Epithelial cell of proximal tubule (primary cell): ENCODE results near the gene TVP23C. TPM values are rescaled to one million over a fixed set of nuclear protein-coding genes. Genes with fewer than 3 reads are reported as not detected.
A peak's percentile ranks its signal among the peaks of the same experiment; 100 is the strongest.
"Not testable (repeated sequence)": the region's sequence is repeated elsewhere in the genome, so short reads cannot be mapped to it uniquely, and the experiment has no call there.

Experiments used
- DNase-seq: peaks from one replicate; pipeline ENCODE4 v3.0.0-alpha.2; 2011; ENCODE audit warnings: low read depth
- H3K4me3 ChIP-seq: 2 replicates; pipeline ENCODE4 v1.5.1; 2011; ENCODE audit warnings: low read depth, mild to moderate bottlenecking, low read length
- total RNA-seq: library from RNA; depleted of rRNA; stranded (reverse); fragments of >200 nt; gene quantifications from 2 replicates; pipeline ENCODE4 v1.2.3, GENCODE V29; 2015
- TF ChIP-seq, protein P1 (sequence below): conservative IDR thresholded peaks from 2 replicates; pipeline ENCODE4 v1.5.1; 2012; ENCODE audit warnings: low read depth, mild to moderate bottlenecking, low read length

The TVP23C gene
- total RNA-seq, 1 donor from 2014 or later = 3.3 TPM

DNA sequence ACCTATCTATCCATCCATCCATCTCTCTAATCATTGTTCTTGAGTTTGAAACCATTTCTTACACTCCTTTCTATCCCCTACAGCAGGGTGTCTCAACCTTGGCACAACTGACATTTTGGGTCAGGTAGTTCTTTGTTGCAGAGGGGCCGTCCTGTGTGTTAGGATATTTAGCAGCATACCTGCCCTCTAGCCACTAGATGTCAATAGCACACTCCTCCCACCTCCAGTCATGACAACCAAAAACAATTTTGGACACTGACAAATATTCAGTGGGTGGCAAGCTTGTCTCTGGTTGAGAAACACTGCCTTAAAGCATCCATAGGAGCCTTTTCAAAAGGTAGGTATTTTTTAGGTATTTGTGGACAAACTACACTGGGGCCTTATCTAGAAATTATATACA lies 10.4 kb downstream of the TVP23C start:
- H3K4me3 ChIP-seq, DNase-seq: not testable (repeated sequence)
- TF ChIP-seq, protein P1, sequence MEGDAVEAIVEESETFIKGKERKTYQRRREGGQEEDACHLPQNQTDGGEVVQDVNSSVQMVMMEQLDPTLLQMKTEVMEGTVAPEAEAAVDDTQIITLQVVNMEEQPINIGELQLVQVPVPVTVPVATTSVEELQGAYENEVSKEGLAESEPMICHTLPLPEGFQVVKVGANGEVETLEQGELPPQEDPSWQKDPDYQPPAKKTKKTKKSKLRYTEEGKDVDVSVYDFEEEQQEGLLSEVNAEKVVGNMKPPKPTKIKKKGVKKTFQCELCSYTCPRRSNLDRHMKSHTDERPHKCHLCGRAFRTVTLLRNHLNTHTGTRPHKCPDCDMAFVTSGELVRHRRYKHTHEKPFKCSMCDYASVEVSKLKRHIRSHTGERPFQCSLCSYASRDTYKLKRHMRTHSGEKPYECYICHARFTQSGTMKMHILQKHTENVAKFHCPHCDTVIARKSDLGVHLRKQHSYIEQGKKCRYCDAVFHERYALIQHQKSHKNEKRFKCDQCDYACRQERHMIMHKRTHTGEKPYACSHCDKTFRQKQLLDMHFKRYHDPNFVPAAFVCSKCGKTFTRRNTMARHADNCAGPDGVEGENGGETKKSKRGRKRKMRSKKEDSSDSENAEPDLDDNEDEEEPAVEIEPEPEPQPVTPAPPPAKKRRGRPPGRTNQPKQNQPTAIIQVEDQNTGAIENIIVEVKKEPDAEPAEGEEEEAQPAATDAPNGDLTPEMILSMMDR = peak; percentile 12

- DNase-seq, H3K4me3 ChIP-seq: not testable (repeated sequence)
Measured at GRCh38 chr17:15549552-15549951, 13.7 kb downstream of the TVP23C start.

- DNase-seq = not testable (repeated sequence)
Measured at GRCh38 chr17:15546604-15547003, 16.7 kb downstream of the TVP23C start.

GRCh38 chr17:15540371-15541219 lies 22.7 kb downstream of the TVP23C start:
- not testable (repeated sequence) for DNase-seq, H3K4me3 ChIP-seq

More at GRCh38 chr17:15546604-15547003, 16.7 kb downstream of the TVP23C start:
- not testable (repeated sequence) for H3K4me3 ChIP-seq

- DNase-seq, H3K4me3 ChIP-seq: not testable (repeated sequence)
Measured at GRCh38 chr17:15533122-15533521, 30.2 kb downstream of the TVP23C start.

DNA sequence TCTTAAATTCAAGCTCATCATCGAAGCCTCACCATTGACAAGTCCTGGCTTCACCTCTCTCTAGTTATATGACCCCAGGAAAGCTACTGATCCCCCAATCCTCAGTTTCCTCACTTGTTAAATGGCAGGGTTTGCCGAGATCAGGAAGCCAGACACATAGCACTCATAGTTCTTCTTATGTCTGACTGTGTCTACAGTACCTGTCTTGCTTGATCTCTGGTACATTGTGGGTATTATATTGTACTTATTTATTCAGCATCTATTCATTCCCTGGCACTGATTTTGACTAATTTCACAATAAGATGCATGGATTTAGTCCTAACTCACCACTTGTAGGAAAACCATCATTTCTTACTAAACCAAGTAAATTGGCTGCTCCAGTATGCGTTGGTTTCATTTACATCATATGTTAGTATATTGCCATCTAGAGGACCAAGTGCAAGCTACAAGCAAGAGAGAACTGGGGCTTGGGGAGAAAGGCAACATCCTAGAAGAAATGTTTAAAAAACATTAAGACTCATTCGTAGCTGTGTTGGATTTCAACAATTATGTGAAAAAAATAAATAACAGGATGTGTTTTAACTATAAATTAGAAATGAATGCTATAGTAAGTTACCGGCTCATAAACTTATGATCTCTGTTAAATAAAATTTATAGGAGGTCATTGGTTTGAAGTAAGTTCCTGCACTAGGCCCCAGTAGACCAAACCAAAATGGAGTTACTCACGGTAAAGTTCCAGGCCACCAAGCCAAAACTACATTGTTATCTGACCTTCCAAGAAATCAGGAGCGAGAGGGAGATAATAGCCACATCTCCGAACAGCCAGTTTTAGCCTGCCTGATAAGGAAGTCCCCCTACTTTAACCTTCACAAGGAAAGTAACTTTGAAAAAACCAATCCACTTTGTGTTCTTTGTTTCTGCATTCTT lies 36.7 kb downstream of the TVP23C start:
- not testable (repeated sequence) for DNase-seq, H3K4me3 ChIP-seq
- TF ChIP-seq, protein P1 = peak; percentile 55

GRCh38 chr17:15524990-15525985 lies 38.0 kb downstream of the TVP23C start:
- not testable (repeated sequence) for H3K4me3 ChIP-seq, DNase-seq

GRCh38 chr17:15516150-15516549 lies 47.1 kb downstream of the TVP23C start:
- TF ChIP-seq, protein P1 = no peak
- H3K4me3 ChIP-seq = no peak overlapping the region
- DNase-seq = no peak

DNA sequence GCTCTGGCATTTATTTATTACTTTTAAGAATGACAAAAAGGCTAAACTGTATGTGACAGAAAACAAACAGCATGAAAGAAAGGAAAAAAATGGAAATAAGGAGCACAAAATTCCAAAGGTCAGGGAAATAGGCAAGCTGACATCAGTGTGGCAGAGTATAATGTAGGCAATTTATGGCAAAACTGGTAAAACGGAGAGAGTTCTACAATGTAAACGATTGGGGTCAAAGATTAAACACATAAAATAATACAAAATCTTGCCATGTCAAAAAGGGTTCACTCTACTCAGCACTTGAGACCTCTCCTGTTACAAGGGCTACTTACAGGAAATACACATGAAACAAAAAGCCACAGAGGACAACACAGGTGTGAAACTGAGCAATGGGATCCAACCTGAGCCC lies 48.8 kb downstream of the TVP23C start:
- H3K4me3 ChIP-seq = no peak overlapping the region
- no peak for DNase-seq
- TF ChIP-seq, protein P1 = no peak
